Raji (cell line): ENCODE data around the gene MXD4.

Experiments used
- POLR2A ChIP-seq: IDR thresholded peaks from 2 replicates; pipeline ENCODE4 v1.6.1; 2011; ENCODE audit warnings: low read depth, low read length, control low read depth; ENCODE audit not compliant: insufficient read depth

The MXD4 gene

GRCh38 chr4:2261853-2262144 is at the start of gene MXD4:
MXD4 (minus strand) TSS chr4:2262109; CDS start chr4:2261980, 129 bp downstream.
- TF ChIP-seq POLR2A = no peak

GRCh38 chr4:2306773-2307410 is 45.0 kb upstream of the MXD4 start:
- TF ChIP-seq POLR2A = no peak

- no peak for TF ChIP-seq POLR2A
Observed at GRCh38 chr4:2305766-2306501, 44.0 kb upstream of the MXD4 start.

GRCh38 chr4:2304877-2305561 is 43.1 kb upstream of the MXD4 start:
- TF ChIP-seq POLR2A = no peak

- no peak for TF ChIP-seq POLR2A
Observed at GRCh38 chr4:2304321-2304876, 42.5 kb upstream of the MXD4 start.

GRCh38 chr4:2303686-2304320 is 41.9 kb upstream of the MXD4 start:
- no peak for TF ChIP-seq POLR2A

GRCh38 chr4:2303121-2303685 is 41.3 kb upstream of the MXD4 start:
- TF ChIP-seq POLR2A = no peak

GRCh38 chr4:2302387-2303119 is 40.6 kb upstream of the MXD4 start:
- no peak for TF ChIP-seq POLR2A

- TF ChIP-seq POLR2A = no peak
Observed at GRCh38 chr4:2301806-2302205, 39.9 kb upstream of the MXD4 start.

GRCh38 chr4:2301225-2301642 is 39.3 kb upstream of the MXD4 start:
- TF ChIP-seq POLR2A = no peak

- TF ChIP-seq POLR2A = no peak
Observed at GRCh38 chr4:2300431-2301224, 38.7 kb upstream of the MXD4 start.

GRCh38 chr4:2299794-2300193 is 37.9 kb upstream of the MXD4 start:
- no peak for TF ChIP-seq POLR2A

- TF ChIP-seq POLR2A = no peak
Observed at GRCh38 chr4:2298532-2298991, 36.7 kb upstream of the MXD4 start.
